C4-2B (cell line): Measurements from ENCODE around the gene RSL24D1.

Experiments
- CTCF ChIP-seq: fragments of 450-650 bp; conservative IDR thresholded peaks from 2 replicates; pipeline ENCODE4 v1.5.1; 2017; ENCODE audit warnings: mild to moderate bottlenecking
- ZFX ChIP-seq: fragments of 450-650 bp; IDR thresholded peaks from 2 replicates; pipeline ENCODE4 v1.6.1; 2017

- TF ChIP-seq CTCF (peak; percentile 78), ZFX (no peak)
Measured at GRCh38 chr15:55196458-55197361, at the start of gene RSL24D1.
